Measurements from ENCODE around the gene TBCD. TPM values are rescaled to one million over a fixed set of nuclear protein-coding genes. Genes with fewer than 3 reads are reported as not detected.

Gene TBCD
- total RNA-seq, 1 donor, result 22.5 TPM

GRCh38 chr17:82910041-82910481 lies 158.2 kb downstream of the TBCD start:
- DNase-seq (ENCODE audit: low read depth), result no peak
- TF ChIP-seq CTCF (IDR thresholded peaks at IDR 0.05; ENCODE audit: insufficient read depth, low read depth, low read length), result no peak
- no peak overlapping the region for H3K4me3 ChIP-seq (ENCODE audit: low read depth, low read length)

GRCh38 chr17:82910770-82911169 lies 158.9 kb downstream of the TBCD start:
- DNase-seq (ENCODE audit: low read depth), result no peak
- H3K4me3 ChIP-seq (ENCODE audit: low read depth, low read length), result no peak overlapping the region
- TF ChIP-seq CTCF (IDR thresholded peaks at IDR 0.05; ENCODE audit: insufficient read depth, low read depth, low read length), result no peak

- TF ChIP-seq CTCF (IDR thresholded peaks at IDR 0.05; ENCODE audit: insufficient read depth, low read depth, low read length), result no peak
- H3K4me3 ChIP-seq (ENCODE audit: low read depth, low read length), result no peak overlapping the region
- DNase-seq (ENCODE audit: low read depth), result no peak
These were observed 160.0 kb downstream of the TBCD start for GRCh38 chr17:82911822-82912221.

GRCh38 chr17:82912484-82913089 lies 160.7 kb downstream of the TBCD start:
- DNase-seq (ENCODE audit: low read depth), result no peak
- no peak overlapping the region for H3K4me3 ChIP-seq (ENCODE audit: low read depth, low read length)
- TF ChIP-seq CTCF (IDR thresholded peaks at IDR 0.05; ENCODE audit: insufficient read depth, low read depth, low read length), result no peak

- peak; percentile 32 for TF ChIP-seq CTCF (IDR thresholded peaks at IDR 0.05; ENCODE audit: insufficient read depth, low read depth, low read length)
- H3K4me3 ChIP-seq (ENCODE audit: low read depth, low read length), result no peak overlapping the region
- no peak for DNase-seq (ENCODE audit: low read depth)
These were observed 161.6 kb downstream of the TBCD start for GRCh38 chr17:82913304-82914043.

- no peak for DNase-seq (ENCODE audit: low read depth)
- no peak overlapping the region for H3K4me3 ChIP-seq (ENCODE audit: low read depth, low read length)
- TF ChIP-seq CTCF (IDR thresholded peaks at IDR 0.05; ENCODE audit: insufficient read depth, low read depth, low read length), result peak; percentile 70
These were observed 162.5 kb downstream of the TBCD start for GRCh38 chr17:82914375-82914774.
